CD14-positive monocyte (primary cell): ENCODE data around the gene ENOSF1. TPM values are rescaled to one million over a fixed set of nuclear protein-coding genes. Genes with fewer than 3 reads are reported as not detected.

Experiments used
- DNase-seq, 3 donors: peaks; one replicate each; pipeline ENCODE4 v3.0.0-alpha.2; 2011 to 2022
- H2AFZ ChIP-seq: 2 replicates; pipeline ENCODE4 v1.6.0; 2012; ENCODE audit warnings: mild to moderate bottlenecking, low read depth, low read length, inconsistent platforms; ENCODE audit not compliant: insufficient read depth, poor library complexity, severe bottlenecking
- H3K27ac ChIP-seq, 2 donors: 1 replicate in 1 of 2; 2 replicates in 1 of 2; pipeline ENCODE4 v1.5.1; 2012 to 2013; ENCODE audit warnings: low read length in 2 of 2, control low read depth in 1 of 2, inconsistent platforms in 1 of 2, low read depth in 1 of 2, mild to moderate bottlenecking in 1 of 2
- H3K27me3 ChIP-seq, 2 donors: one replicate each; pipeline versions ENCODE4 v1.6.0 to v1.6.1; 2011 to 2013; ENCODE audit warnings: low read length in 2 of 2; ENCODE audit not compliant: control insufficient read depth in 2 of 2, insufficient read depth in 2 of 2
- H3K36me3 ChIP-seq, 2 donors: replicated peaks in 1 of 2; 1 replicate in 1 of 2; 2 replicates in 1 of 2; pipeline versions ENCODE4 v1.5.1 to v1.6.1; 2012 to 2013; ENCODE audit warnings: low read length in 2 of 2, control low read depth in 1 of 2, inconsistent platforms in 1 of 2, mild to moderate bottlenecking in 1 of 2; ENCODE audit not compliant: insufficient read depth in 2 of 2, control insufficient read depth in 1 of 2
- H3K4me1 ChIP-seq, 2 donors: 1 replicate in 1 of 2; 2 replicates in 1 of 2; pipeline versions ENCODE4 v1.5.1 to v1.6.1; 2012 to 2013; ENCODE audit warnings: low read length in 2 of 2, control low read depth in 1 of 2, inconsistent platforms in 1 of 2, mild to moderate bottlenecking in 1 of 2, moderate library complexity in 1 of 2; ENCODE audit not compliant: insufficient read depth in 2 of 2, control insufficient read depth in 1 of 2
- H3K4me2 ChIP-seq: replicated peaks from 2 replicates; pipeline ENCODE3; 2012; ENCODE audit warnings: low read length, moderate library complexity, mild to moderate bottlenecking; ENCODE audit not compliant: poor library complexity, severe bottlenecking; ENCODE audit errors: extremely low read depth
- H3K4me3 ChIP-seq, 3 experiments: fragments of 200-600 bp in 1 of 3; sonication (generic) in 1 of 3; replicated peaks in 1 of 3; 1 replicate in 2 of 3; 2 replicates in 1 of 3; pipeline ENCODE4 v1.5.1; 2011 to 2013; ENCODE audit warnings: low read length in 3 of 3, mild to moderate bottlenecking in 3 of 3, control low read depth in 2 of 3, low read depth in 2 of 3, inconsistent platforms in 1 of 3, moderate library complexity in 1 of 3
- H3K79me2 ChIP-seq: 2 replicates; pipeline ENCODE4 v1.6.0; 2012; ENCODE audit warnings: mild to moderate bottlenecking, control low read depth, inconsistent platforms, low read length, moderate library complexity; ENCODE audit not compliant: insufficient read depth
- H3K9ac ChIP-seq: 2 replicates; pipeline ENCODE4 v1.6.0; 2017; ENCODE audit warnings: low read length, mild to moderate bottlenecking; ENCODE audit not compliant: insufficient read depth, poor library complexity, severe bottlenecking
- H3K9me3 ChIP-seq, 2 donors: replicated peaks in 1 of 2; 1 replicate in 1 of 2; 2 replicates in 1 of 2; pipeline versions ENCODE4 v1.5.1 to v1.6.1; 2012 to 2013; ENCODE audit warnings: low read length in 2 of 2, control low read depth in 1 of 2; ENCODE audit not compliant: control insufficient read depth in 1 of 2, insufficient read depth in 1 of 2
- H4K20me1 ChIP-seq: 2 replicates; pipeline ENCODE4 v1.6.0; 2012; ENCODE audit warnings: mild to moderate bottlenecking, low read length, control low read depth, moderate library complexity; ENCODE audit not compliant: insufficient read depth
- H3K27ac Mint-ChIP-seq, 7 donors: one replicate each; pipeline ENCODE4 v1.8.0; 2020; ENCODE audit warnings: mild to moderate bottlenecking in 7 of 7, mixed read lengths in 7 of 7, moderate library complexity in 6 of 7, inconsistent platforms in 2 of 7
- H3K27me3 Mint-ChIP-seq, 3 donors: one replicate each; pipeline ENCODE4 v1.8.0; 2021 to 2022; ENCODE audit warnings: low read depth in 3 of 3, mild to moderate bottlenecking in 3 of 3, mixed read lengths in 3 of 3, moderate library complexity in 3 of 3, inconsistent platforms in 1 of 3
- H3K36me3 Mint-ChIP-seq, 2 donors: one replicate each; pipeline ENCODE4 v1.8.0; 2020; ENCODE audit warnings: mixed read lengths in 2 of 2, inconsistent platforms in 1 of 2, mild to moderate bottlenecking in 1 of 2
- H3K4me1 Mint-ChIP-seq: one replicate; pipeline ENCODE4 v1.8.0; 2020; ENCODE audit warnings: mild to moderate bottlenecking, mixed read lengths
- H3K4me3 Mint-ChIP-seq, 2 donors: one replicate each; pipeline ENCODE4 v1.8.0; 2020; ENCODE audit warnings: mild to moderate bottlenecking in 2 of 2, mixed read lengths in 2 of 2, moderate library complexity in 1 of 2
- H3K9me3 Mint-ChIP-seq, 7 donors: one replicate each; pipeline ENCODE4 v1.8.0; 2020 to 2022; ENCODE audit warnings: mixed read lengths in 7 of 7, mild to moderate bottlenecking in 6 of 7, moderate library complexity in 6 of 7, inconsistent platforms in 2 of 7
- CTCF ChIP-seq: fragments of 200-600 bp; IDR thresholded peaks from one replicate; pipeline ENCODE4 v1.8.0; 2022; ENCODE audit warnings: antibody characterized with exemption, mild to moderate bottlenecking
- WGBS: methylation state at CpG from one replicate; pipeline ENCODE4 v1.1.5; 2013; ENCODE audit warnings: missing lambda C conversion rate; ENCODE audit not compliant: insufficient coverage; 5-methylcytosine and 5-hydroxymethylcytosine counted together
- intact Hi-C, 2 donors: fragments of 100-400 bp; cut with micrococcal nuclease; formaldehyde crosslinking; loops; one replicate each; pipeline versions ENCODE4 v1.15.0 to v1.15.1; 2023
- polyA plus RNA-seq, 3 donors: library from polyadenylated mRNA; depleted of rRNA in 1 of 3; unstranded in 2 of 3; stranded (reverse) in 1 of 3; fragments of 300-500 nt in 2 of 3; fragments of >200 nt in 1 of 3; fragmentation: Illumina TruSeq in 2 of 3; gene quantifications; 1 replicate in 2 of 3; 2 replicates in 1 of 3; pipeline ENCODE4 v1.2.3, GENCODE V29; 2012 to 2021

ENOSF1 gene
- polyA plus RNA-seq, 3 donors, result 2.2 to 11.6 (median 2.3) TPM

DNA sequence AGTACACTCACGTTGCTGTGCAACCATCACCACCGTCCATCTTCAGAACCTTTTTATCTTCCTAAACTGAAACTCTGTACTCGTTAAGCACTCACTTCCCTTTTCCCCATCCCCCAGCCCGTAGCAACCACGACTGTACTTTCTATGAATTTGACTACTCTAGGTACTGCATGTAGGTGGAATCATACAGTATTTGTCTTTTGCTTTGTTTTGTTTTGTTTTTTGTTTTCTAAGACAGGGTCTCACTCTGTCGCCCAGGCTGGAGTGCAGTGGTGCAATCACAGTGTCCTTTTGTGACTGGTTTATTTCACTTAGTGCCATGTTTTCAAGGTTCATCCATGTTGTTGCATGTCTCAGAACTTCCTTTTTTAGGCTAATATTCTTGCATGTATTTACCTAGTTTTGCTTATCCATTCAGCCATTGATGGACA, 62.0 kb downstream of the ENOSF1 start:
- intact Hi-C loops, result no loop called here
- H3K27me3 ChIP-seq, result no peaks in the 10 kb centered on the region
- H3K4me3 Mint-ChIP-seq, result peak overlapping the region; percentile 77 to 86
- no peaks in the 10 kb centered on the region for H3K36me3 ChIP-seq
- H3K27ac Mint-ChIP-seq, result peak overlapping the region in 2 of 7 donors; percentile 11 to 78
- peak overlapping the region; percentile 70 for H3K4me2 ChIP-seq
- peaks cover 0 to 2% (median 0%) of the 10 kb centered on the region in 7 donors for H3K9me3 Mint-ChIP-seq
- 19% methylated on average over 2 of the region's 6 CpGs for WGBS
- no peak overlapping the region for H3K9ac ChIP-seq
- peak; percentile 26 to 32 (median 28) for DNase-seq
- peaks cover 0 to 4% (median 2%) of the 10 kb centered on the region in 3 donors for H3K27me3 Mint-ChIP-seq
- H3K36me3 Mint-ChIP-seq, result peaks cover 0 to 2% of the 10 kb centered on the region in 2 donors
- H2AFZ ChIP-seq, result no peak overlapping the region
- H3K27ac ChIP-seq, result no peak overlapping the region
- peak overlapping the region; percentile 8 to 58 (median 36) for H3K4me3 ChIP-seq
- TF ChIP-seq CTCF, result no peak
- H4K20me1 ChIP-seq, result no peaks in the 10 kb centered on the region
- H3K79me2 ChIP-seq, result peaks cover 19% of the 10 kb centered on the region
- H3K9me3 ChIP-seq, result no peaks in the 10 kb centered on the region
- peaks cover 4 to 19% of the 10 kb centered on the region in 2 donors for H3K4me1 ChIP-seq
- H3K4me1 Mint-ChIP-seq, result peaks cover 20% of the 10 kb centered on the region

GRCh38 chr18:649341-649740, 63.1 kb downstream of the ENOSF1 start:
- Histone ChIP-seq H3K9me3 (no peaks in the 10 kb centered on the region), H3K36me3 (no peaks in the 10 kb centered on the region), H3K9ac (no peak overlapping the region), H3K4me2 (no peak overlapping the region), H2AFZ (no peak overlapping the region), H4K20me1 (no peaks in the 10 kb centered on the region), H3K79me2 (peaks cover 10% of the 10 kb centered on the region), H3K4me1 (peaks cover 4 to 19% of the 10 kb centered on the region in 2 donors), H3K27me3 (no peaks in the 10 kb centered on the region), H3K27ac (no peak overlapping the region), H3K4me3 (no peak overlapping the region)
- no peak overlapping the region for H3K4me3 Mint-ChIP-seq
- H3K4me1 Mint-ChIP-seq, result peaks cover 19% of the 10 kb centered on the region
- intact Hi-C loops, result no loop called here
- peaks cover 0 to 2% (median 0%) of the 10 kb centered on the region in 7 donors for H3K9me3 Mint-ChIP-seq
- no peak for TF ChIP-seq CTCF
- no peaks in the 10 kb centered on the region for H3K36me3 Mint-ChIP-seq
- H3K27me3 Mint-ChIP-seq, result peaks cover 1 to 6% (median 2%) of the 10 kb centered on the region in 3 donors
- no peak overlapping the region for H3K27ac Mint-ChIP-seq
- 80% methylated on average over 1 of the region's 5 CpGs for WGBS
- DNase-seq, result no peak
